Measurements from ENCODE around the gene CDK2AP2.

- TF ChIP-seq EP300 (IDR thresholded peaks at IDR 0.05) = no peak
- TF ChIP-seq CTCF (IDR thresholded peaks at IDR 0.05) = no peak
- no peak for TF ChIP-seq POLR2A (IDR thresholded peaks at IDR 0.05)
- no peak for TF ChIP-seq POLR2AphosphoS5 (IDR thresholded peaks at IDR 0.05)
Measured at GRCh38 chr11:67500484-67500821, 7.5 kb downstream of the CDK2AP2 start.
